GM18517 (cell line): ENCODE data around the gene SMIM44.
A peak's percentile ranks its signal among the peaks of the same experiment; 100 is the strongest.

ENCODE experiments used
- ATAC-seq: cut with Tn5 transposase; IDR thresholded peaks from one replicate; pipeline ENCODE4 v1.9.1; 2021; ENCODE audit warnings: mild to moderate bottlenecking, moderate library complexity; ENCODE audit not compliant: unreplicated experiment

SMIM44 gene

GRCh38 chr19:3442487-3443071 lies 40.7 kb downstream of the SMIM44 start:
- no peak for ATAC-seq

- no peak for ATAC-seq
Observed at GRCh38 chr19:3441986-3442329, 41.3 kb downstream of the SMIM44 start.

- no peak for ATAC-seq
Observed at GRCh38 chr19:3441089-3441985, 41.9 kb downstream of the SMIM44 start.

- no peak for ATAC-seq
Observed at GRCh38 chr19:3440082-3440481, 43.2 kb downstream of the SMIM44 start.

GRCh38 chr19:3434630-3435553 lies 48.3 kb downstream of the SMIM44 start:
- peak; percentile 78 for ATAC-seq

GRCh38 chr19:3433805-3434540 lies 49.3 kb downstream of the SMIM44 start:
- no peak for ATAC-seq

GRCh38 chr19:3433313-3433712 lies 49.9 kb downstream of the SMIM44 start:
- no peak for ATAC-seq
